NCI-H1105 treated with DMSO at 0.1 percent for 48 hours (cell line): ENCODE results near the gene ARHGAP19.
A peak's percentile ranks its signal among the peaks of the same experiment; 100 is the strongest.

ENCODE experiments used
- DNase-seq: peaks from one replicate; lab custom pipeline; 2025; lab: John Stamatoyannopoulos, UW

ARHGAP19 gene

GRCh38 chr10:97192952-97193435, 99.4 kb downstream of the ARHGAP19 start:
- DNase-seq: no peak

GRCh38 chr10:97190450-97190849, 102.0 kb downstream of the ARHGAP19 start:
- no peak for DNase-seq

- peak; percentile 71 for DNase-seq
These were observed 104.2 kb downstream of the ARHGAP19 start for GRCh38 chr10:97188261-97188711.

GRCh38 chr10:97186911-97187310, 105.5 kb downstream of the ARHGAP19 start:
- no peak for DNase-seq

- peak; percentile 65 for DNase-seq
These were observed 106.9 kb downstream of the ARHGAP19 start, which contains the start of gene SLIT1 for GRCh38 chr10:97185326-97186058. Gene SLIT1, minus strand, starts transcription at chr10:97185959. Its CDS starts 285 bp downstream, at chr10:97185674.

- no peak for DNase-seq
These were observed 107.5 kb downstream of the ARHGAP19 start for GRCh38 chr10:97184971-97185325.

GRCh38 chr10:97183314-97183713, 109.1 kb downstream of the ARHGAP19 start:
- DNase-seq: no peak

- no peak for DNase-seq
These were observed 110.0 kb downstream of the ARHGAP19 start for GRCh38 chr10:97182288-97182990.

- no peak for DNase-seq
These were observed 111.5 kb downstream of the ARHGAP19 start for GRCh38 chr10:97180986-97181385.

- DNase-seq: no peak
These were observed 112.1 kb downstream of the ARHGAP19 start for GRCh38 chr10:97180363-97180755.

GRCh38 chr10:97179731-97180362, 112.6 kb downstream of the ARHGAP19 start:
- DNase-seq: peak; percentile 74

- no peak for DNase-seq
These were observed 113.1 kb downstream of the ARHGAP19 start for GRCh38 chr10:97179311-97179710.

GRCh38 chr10:97178074-97178473, 114.4 kb downstream of the ARHGAP19 start:
- DNase-seq: no peak

GRCh38 chr10:97176226-97176625, 116.2 kb downstream of the ARHGAP19 start:
- DNase-seq: no peak

- DNase-seq: no peak
These were observed 116.9 kb downstream of the ARHGAP19 start for GRCh38 chr10:97175586-97175985.

- DNase-seq: no peak
These were observed 117.5 kb downstream of the ARHGAP19 start for GRCh38 chr10:97174941-97175340.

- no peak for DNase-seq
These were observed 118.1 kb downstream of the ARHGAP19 start for GRCh38 chr10:97174276-97174775.

- DNase-seq: no peak
These were observed 119.4 kb downstream of the ARHGAP19 start for GRCh38 chr10:97173036-97173435.
